Activated CD8-positive, alpha-beta memory T cell treated with anti-CD3 and anti-CD28 coated beads for 4 hours (primary cell): ENCODE results near the gene FFAR1.
"Not testable (repeated sequence)": the region's sequence is repeated elsewhere in the genome, so short reads cannot be mapped to it uniquely, and the experiment has no call there.

Experiments
- DNase-seq, 2 donors: peaks; one replicate each; pipeline ENCODE4 v3.0.0-alpha.2; 2020; ENCODE audit warnings: low read depth in 2 of 2

FFAR1 gene

DNA sequence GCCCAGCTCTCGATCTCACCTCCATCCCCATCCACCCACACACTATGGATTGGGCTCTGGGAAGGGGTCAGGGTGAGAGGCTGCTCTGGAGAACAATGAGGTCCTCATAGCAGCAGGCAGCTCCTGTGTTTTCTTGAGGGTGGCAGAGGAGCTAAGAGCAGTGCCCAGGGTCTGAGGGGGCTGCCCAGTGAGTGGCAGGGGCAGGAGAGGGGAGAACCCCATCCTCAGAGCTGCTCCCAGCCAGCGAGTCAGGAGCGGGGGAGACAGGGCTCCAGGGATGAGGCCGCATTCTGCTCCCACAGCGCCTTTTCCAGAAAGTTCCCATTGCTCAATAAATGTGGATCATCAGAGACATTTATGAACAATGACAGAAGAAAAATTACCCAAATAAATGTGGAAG lies 12.4 kb downstream of the FFAR1 start:
- not testable (repeated sequence) for DNase-seq

DNA sequence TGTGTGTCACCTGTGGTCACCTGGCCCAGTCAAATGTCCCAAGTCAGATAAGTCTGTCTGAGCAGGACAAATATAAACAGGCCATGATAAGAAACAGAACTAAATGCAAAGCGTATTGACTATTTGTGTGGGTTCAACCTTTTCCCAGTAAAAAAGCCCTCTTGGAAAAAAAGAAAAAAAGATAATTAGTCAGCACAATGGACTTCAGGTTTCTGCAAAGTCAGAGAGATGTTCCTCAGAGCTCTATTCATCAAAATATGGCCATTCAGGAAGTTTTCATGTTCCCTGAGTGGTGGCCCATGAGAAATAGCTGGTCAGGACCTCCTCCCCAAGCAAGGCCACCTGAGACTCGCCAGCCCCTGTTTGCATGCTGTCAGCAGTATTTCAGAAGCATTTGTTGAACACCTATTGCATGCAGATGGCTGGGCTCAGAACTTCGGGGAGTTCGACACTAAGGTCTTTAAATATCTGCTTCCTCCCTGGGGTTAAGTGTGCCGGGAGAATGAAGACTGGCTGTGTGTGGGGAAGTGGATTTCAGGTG lies 13.2 kb downstream of the FFAR1 start:
- no peak for DNase-seq

DNA sequence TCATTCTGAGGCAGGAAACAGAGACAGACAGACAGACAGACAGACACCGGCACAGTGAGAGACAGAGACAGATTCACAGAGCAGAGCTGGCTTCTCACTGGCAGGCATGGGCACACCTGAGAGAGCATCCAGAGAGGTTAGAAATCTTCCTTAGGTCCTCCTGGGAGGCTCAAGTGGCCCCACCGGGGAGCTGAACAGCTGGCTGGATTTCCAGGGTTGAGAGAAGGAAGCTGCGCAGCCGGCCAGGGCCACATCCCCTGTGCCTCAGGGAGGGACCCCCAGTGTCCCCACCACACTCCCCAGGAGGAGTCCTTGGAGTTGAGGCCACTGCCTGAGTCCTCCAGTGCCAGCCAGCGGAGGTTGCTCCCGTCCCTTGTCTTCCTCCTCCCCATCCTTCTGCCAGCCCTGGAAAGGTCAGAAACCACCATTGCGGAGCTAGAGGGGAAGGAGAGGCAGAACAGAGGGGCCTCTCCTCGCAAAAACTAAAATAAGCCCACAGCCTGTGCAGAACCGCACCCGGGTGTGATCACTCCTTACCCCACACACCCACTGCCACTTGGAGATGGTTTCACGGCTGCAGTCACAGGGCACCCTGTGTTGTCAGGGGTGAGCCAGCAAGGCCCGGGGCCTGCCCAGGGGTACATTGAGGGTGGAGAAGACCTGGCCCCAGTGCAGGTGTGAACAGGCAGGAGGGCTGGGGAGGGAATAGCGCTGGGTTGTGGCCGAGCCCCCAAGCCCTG lies 14.7 kb downstream of the FFAR1 start:
- DNase-seq = no peak

DNA sequence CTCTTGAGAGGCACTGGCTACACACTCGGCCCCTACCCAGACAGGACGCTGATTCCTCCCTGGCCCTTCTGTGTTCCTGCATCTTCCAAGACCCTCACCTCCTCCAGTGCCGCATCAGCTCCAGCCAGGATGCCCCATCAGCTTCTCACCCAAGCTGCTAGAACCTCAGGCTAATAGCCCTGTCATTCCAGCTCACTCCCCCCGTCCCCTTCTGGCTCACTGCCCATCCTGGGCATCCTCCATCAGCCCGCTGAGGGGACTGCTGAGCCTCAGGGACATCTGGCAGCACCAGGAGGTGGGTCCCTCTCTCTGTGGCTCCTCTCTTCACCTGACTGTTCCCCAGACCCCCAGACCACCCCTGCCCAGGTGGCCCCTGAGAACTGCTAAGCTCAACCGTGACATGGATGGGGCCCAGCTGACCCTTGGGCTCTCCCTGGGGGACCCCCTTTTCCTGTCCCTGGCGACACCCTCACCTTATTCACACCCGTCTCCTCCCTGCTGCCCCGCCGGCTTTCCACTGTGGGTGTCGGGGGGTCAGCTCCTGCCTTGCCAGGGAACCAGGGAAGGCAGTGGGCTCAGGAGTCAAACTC lies 15.4 kb downstream of the FFAR1 start:
- no peak for DNase-seq

DNA sequence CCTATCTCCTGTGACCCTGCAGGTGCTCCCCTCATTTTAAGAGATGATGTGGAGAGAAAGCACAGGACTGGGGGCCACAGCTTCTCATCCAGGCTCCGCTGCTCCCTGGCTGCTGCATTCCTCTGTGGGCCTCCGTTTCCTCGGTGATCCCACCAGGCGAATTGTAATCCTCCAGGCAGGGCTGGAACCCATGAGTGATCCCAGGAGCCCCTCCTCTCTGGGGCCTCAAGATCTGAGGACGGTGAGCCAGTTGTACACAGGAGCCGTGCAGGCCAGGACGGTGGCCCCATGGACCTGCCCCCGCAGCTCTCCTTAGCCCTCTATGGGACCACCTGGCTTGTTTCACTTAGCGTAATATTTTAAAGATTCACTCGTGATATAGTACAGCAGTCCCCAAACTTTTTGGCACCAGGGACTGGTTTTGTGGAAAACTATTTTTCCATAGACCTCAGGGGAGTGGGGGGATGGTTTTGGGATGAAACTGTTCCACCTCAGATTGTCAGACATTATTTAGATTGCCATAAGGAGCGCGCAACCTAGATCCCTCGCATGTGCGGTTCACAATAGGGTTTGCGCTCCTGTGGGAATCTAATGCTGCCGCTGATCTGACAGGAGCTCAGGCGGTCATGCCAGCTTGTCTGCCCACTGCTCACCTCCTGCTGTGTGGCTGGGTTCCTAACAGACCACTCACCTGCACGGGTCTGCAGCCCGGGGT lies 16.2 kb downstream of the FFAR1 start:
- DNase-seq = no peak

DNA sequence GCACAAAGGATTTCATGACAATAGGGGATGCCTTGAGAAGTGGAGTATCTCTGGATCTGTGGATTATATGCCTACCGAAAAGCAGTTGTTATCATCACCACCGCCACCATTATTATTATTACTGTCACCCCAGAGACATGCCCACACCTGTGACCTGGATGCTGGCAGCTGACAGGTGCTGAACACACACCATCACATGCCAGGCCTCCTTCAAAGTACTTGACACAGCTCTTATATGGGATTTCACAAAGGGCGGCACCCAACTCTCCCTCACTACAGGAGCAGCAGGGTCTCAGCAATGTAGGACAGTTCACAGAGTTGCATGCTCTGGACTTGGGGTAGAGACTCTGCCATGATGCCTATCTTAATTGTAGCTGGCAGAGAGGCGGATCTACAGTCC lies 17.6 kb downstream of the FFAR1 start:
- no peak for DNase-seq

DNA sequence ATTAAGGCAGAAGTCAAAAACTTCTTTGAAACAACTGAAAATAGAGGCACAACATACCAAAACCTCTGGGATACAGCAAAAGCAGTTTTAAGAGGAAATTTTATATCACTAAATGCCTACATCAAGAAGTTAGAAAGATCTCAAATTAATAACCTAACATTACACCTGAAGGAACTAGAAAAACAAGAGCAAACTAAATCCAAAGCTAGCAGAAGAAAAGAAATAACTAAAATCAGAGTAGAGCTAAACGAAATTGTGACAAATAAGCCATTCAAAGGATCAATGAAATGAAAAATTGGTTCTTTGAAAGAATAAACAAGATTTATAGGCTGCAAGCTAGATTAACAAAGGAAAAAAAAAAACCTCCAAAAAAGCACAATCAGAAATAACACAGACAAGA lies 20.7 kb downstream of the FFAR1 start:
- no peak for DNase-seq

DNA sequence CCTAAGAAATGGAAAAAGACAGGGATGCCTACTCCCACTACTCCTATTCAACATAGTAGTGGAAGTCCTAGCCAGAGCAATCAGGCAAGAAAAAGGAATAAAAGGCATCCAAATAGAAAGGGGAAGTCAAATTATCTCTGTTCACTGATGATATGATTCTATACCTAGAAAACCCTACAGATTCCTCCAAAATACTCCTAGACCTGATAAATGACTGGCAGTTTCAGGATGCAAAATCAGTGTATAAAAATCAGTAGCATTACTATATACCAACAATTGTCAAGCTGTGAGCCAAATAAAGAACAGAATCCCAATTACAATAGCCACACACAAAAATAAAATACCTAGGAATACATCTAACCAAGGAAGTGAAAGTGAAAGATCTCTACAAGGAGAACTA lies 21.8 kb downstream of the FFAR1 start:
- DNase-seq = no peak

DNA sequence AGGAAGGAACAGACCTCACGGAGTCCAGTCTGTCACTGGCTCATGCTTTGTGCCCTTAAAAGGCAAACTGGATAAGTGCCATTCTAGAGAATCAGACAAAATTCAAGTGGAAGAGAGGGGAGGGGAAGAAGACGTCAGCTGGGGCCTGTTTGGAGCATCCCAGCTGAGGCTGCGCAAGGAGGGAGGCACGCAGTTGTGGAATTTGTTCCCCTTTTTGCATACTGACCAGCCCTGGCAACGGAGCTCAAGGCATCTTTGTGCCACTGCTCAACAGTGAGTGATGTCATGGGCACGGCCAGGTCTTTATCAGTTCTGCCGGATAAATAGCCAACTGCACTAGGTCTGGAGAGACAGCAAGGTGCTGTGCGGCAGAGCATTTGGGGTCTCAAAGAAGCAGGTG lies 23.0 kb downstream of the FFAR1 start, which contains the start of gene GPR42:
Gene GPR42, plus strand, starts transcription at position 347 of the 400 bp plus-strand sequence. CDS start 292 bp downstream, outside the sequence.
- no peak for DNase-seq

DNA sequence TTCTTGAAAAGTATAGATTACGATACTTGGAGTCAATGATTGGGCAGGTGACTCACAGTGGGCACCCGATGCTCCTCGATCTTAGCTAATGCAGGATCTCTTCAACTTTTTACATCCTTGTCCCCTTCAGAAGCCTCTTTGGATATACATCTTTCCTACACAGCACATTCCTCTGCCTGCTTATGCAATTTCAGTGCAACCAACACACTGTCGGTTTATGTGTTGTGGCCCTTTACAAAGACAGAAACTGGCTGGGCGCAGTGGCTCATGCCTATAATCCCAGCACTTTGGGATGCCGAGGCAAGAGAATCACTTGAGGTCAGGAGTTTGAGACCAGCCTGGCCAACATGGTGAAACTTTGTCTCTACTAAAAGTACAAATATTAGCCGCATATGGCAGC lies 25.8 kb downstream of the FFAR1 start:
- no peak for DNase-seq

DNA sequence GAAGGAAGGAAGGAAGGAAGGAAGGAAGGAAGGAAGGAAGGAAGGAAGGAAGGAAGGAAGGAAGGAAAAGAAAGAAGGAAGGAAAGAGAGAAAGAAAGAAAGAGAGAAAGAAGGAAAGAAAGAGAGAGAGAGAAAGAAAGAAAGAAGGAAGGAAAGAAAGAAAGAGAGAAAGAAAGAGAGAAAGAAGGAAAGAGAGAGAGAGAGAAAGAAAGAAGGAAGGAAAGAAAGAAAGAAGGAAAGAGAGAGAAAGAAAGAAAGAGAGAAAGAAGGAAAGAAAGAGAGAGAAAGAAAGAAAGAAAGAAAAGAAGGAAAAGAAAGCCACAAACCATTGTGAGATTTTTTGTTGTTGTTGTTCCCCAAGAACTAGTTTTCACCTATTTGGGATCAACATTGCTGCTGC lies 26.3 kb downstream of the FFAR1 start:
- not testable (repeated sequence) for DNase-seq

DNA sequence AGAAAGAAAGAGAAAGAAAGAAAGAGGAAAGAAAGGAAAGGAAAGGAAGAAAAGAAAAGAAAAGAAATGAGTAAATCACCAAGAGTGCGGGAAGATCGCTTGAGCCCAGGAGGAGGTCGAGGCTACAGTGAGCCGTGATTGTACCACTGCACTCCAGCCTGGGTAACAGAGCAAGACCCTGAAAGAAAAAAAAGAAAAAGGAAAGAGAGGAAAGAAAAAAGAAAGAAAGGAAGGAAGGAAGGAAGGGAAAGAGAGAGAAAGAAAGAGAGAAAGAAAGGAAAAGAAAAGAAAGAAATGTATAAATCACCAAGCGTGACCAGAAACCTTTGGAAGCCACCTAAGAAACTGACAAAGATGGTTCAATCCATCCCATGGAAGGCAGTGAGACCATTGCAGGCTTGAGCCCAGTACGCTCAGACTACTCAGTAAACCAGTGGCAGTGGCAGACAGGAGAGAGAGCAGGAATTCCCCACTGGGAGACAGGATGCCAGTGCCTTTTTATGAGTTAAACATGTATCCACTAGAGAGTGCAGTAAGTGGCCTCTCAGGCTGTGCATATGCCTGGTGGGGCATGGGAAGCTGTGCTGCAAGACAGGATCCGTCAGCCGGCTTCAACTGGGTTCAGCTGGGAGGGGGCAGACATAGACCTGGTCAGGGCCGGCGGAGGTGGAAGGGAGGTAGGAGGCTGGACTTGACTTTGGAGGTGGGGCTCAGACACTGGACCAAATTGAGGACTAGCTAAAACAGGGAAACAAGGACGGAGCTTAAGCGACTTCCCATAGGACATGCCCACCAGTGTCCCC lies 28.0 kb downstream of the FFAR1 start:
- DNase-seq = no peak

DNA sequence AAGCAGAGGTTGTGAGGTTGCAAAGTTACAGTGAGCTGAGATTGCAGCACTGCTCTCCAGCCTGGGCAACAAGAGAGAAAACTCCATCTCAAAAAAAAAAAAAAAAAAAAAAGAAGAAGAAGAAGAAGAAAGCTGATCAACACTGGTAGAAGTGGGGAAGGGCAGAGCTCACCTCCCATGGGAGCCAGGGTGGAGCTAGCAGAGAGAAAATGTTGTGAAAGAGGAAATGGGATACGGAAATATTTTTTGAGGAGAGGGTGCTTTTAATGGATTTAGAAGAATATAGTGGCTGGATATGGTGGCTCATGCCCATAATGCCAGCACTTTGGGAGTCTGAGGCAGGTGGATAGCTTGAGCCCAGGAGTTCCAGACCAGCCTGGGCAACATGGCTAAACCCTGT lies 30.0 kb downstream of the FFAR1 start:
- no peak for DNase-seq

DNA sequence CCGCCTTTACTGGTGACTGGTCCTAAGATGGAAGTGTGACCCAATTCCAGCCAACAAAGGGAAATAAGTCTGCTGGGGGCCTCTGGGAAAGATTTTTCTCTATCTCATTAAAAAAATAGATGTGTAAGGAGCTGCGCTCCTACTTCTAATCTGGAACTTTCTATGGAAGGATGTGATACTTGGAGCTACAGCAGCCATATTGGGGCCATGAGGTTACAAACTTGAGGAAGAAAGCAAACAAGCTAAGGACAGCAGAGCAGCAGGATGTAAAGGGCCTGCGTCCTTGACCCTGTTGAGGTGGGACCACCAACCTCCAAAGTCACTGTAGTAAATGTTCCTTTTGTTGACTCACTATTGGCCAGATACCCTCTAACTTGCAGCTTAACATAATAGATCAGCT lies 30.7 kb downstream of the FFAR1 start:
- DNase-seq = no peak

DNA sequence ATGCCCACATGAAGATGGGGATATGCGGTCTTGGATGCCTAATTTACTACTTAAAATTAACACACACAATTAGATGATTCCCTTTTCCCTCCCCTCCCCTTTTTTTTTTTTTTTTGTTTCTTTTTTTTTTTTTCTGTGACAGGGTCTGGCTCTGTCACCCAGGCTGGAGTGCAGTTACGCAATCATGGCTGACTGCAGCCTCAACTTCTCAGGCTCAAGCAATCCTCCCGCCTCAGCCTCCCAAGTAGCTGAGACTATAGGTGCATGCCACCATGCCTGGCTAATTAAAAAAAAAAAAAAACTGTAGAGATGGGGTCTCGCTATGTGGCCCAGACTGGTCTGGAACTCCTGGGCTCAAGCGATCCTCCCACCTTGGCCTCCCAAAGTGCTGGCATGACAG lies 31.8 kb downstream of the FFAR1 start:
- DNase-seq = not testable (repeated sequence)

DNA sequence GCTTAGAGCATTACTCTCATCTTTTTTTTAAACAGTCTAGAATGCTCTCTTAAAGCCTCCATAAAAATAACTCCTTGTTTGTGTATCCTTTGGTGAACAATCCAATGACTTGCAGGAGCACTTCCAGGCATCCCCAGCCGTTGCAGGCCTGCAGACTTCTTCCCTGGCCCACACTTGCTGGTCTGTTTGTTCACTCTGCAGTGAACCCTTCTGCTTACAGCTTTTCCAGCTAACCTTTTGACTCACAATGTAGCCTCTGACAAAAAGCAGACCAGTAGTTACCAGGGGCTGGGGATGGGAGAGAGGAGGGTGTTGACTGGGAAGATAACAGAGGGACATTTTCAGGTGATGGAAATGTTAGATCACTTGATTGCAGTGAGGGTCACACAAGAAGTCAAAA lies 32.3 kb downstream of the FFAR1 start:
- no peak for DNase-seq

DNA sequence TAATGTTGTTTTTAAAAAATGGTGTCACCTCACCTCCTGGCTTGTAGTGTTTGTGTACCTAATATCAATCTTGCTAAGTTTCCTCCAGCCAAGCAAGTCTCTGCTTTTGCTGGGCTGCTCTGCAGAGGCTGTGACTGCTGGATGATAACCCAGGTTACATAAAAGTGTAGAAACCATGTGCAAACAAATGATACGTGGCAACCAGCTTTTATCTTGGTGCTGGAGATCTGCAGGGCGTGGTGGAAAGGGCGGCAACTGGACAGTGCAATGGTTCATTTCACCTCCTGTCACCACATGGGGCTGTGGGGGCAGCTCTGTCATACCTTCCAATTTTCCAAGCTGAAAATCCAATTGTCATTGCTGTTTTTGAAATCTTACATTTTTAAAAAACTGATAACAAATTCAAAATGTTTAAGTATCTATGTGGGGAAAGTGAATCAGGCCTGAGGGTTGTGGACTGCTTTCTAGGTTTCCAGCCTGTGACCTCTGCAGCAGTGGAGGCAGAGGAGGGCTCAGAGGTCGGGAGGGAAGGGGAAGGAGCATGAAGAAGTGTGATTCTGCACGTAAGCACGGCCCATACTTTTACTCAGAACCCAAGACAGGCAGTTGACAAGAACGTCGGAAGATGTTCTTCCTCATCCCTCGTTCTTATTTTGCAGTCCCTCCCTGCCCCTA lies 32.9 kb downstream of the FFAR1 start:
- no peak for DNase-seq

DNA sequence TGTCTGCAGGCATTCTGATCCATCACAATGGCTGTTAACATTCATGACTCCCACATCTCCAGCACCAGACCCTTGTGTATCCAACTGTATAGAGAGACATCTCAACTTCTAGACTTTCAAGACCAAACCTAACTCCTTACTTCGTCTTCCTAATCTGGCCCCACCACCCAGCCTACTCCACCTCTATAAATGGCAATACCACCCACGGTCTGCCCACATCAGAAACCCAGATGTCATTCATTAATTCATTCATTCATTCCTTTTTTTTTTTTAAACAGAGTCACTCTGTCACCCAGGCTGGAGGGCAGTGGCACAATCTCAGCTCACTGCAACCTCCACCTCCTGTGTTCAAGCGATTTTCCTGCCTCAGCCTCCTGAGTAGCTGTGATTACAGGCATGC lies 33.6 kb downstream of the FFAR1 start:
- no peak for DNase-seq

DNA sequence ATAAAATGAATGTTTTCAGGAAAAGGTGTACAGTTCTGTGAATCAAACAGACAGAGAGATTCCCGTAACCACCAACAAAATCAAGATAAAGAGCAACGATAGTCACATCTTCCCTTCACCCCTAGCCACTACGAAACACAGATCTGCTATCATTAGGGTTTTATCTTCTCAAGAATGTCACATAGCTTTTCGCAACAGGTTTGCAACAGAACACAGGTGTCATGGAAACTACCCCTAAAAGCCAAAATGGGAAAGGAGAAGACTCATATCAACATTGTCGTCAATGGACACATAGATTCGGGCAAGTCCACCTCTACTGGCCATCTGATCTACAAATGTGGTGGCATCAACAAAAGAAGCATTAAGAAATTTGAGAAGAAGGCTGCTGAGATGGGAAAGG lies 34.2 kb downstream of the FFAR1 start:
- DNase-seq = no peak

DNA sequence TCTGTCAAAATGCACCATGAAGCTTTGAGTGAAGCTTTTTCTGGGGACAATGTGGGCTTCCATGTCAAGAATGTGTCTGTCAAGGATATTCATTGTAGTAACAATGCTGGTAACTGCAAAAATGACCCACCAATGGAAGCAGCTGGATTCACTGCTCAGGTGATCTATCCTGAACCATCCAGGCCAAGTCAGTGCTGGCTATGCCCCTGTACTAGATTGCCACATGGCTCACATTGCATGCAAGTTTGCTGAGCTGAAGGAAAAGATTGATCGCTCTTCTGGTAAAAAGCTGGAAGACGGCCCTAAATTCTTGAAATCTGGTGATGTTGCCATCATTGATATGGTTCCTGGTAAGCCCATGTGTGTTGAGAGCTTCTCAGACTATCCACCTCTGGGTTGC lies 35.8 kb downstream of the FFAR1 start:
- DNase-seq = no peak

DNA sequence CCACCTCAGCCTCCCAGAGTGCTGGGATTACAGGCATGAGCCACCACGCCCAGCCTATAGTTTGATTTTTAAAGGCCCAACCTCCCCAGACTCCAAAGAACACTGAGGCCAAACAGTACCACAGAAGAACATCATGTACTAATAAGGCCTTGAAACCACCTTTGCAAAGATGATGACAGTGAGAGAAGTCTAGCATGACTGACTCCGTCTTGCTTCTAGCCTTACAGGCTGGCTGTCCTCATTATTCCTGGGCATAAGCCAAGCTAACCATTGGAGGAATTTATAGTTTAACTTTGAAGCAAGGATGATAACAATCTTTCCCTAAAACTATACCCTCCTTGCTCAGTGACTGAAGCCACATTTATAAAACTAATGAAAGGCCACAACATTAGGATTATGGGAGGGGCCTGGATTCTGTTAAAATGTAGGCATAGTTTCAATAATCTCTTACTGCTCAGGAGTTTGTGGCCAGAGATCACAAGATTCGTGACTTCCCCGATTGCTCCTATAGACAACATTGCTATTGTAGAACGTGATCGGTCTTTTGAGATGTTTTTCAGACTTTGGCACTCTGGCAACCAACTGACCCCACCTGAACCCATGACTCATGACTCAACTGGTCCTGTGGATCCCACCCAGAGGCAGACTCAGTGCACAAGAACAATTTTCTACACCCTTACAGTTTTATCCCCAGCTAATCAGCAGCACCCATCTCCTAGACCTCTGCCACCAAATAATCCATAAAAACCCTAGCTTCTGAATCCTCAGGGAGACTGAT lies 40.8 kb downstream of the FFAR1 start:
- no peak for DNase-seq
